T-helper 22 cell (primary cell): ENCODE results near the gene CD46.

Experiments used
- DNase-seq: peaks from one replicate; pipeline ENCODE4 v3.0.0-alpha.2; 2020; ENCODE audit warnings: low read depth

Gene CD46

GRCh38 chr1:207814469-207814868 lies 62.6 kb downstream of the CD46 start:
- no peak for DNase-seq

- no peak for DNase-seq
These were observed 63.6 kb downstream of the CD46 start for GRCh38 chr1:207815466-207815865.

- DNase-seq, result no peak
These were observed 64.0 kb downstream of the CD46 start for GRCh38 chr1:207815913-207816291.

GRCh38 chr1:207817166-207817565 lies 65.3 kb downstream of the CD46 start:
- DNase-seq, result no peak

- DNase-seq, result no peak
These were observed 66.2 kb downstream of the CD46 start for GRCh38 chr1:207817778-207818751.

GRCh38 chr1:207818971-207819451 lies 67.2 kb downstream of the CD46 start:
- no peak for DNase-seq

- DNase-seq, result no peak
These were observed 69.0 kb downstream of the CD46 start for GRCh38 chr1:207820568-207821463.

- DNase-seq, result no peak
These were observed 69.7 kb downstream of the CD46 start for GRCh38 chr1:207821464-207822045.

GRCh38 chr1:207822124-207822601 lies 70.3 kb downstream of the CD46 start:
- no peak for DNase-seq

- DNase-seq, result peak; percentile 45
These were observed 71.0 kb downstream of the CD46 start for GRCh38 chr1:207822602-207823451.

GRCh38 chr1:207823531-207823879 lies 71.7 kb downstream of the CD46 start:
- DNase-seq, result no peak

- DNase-seq, result peak; percentile 70
These were observed 72.2 kb downstream of the CD46 start for GRCh38 chr1:207823880-207824566.

- DNase-seq, result no peak
These were observed 73.0 kb downstream of the CD46 start for GRCh38 chr1:207824691-207825408.

GRCh38 chr1:207825409-207825695 lies 73.5 kb downstream of the CD46 start:
- no peak for DNase-seq

- peak; percentile 77 for DNase-seq
These were observed 74.1 kb downstream of the CD46 start for GRCh38 chr1:207825719-207826556.

GRCh38 chr1:207826557-207827487 lies 75.0 kb downstream of the CD46 start:
- DNase-seq, result no peak

GRCh38 chr1:207827488-207827830 lies 75.6 kb downstream of the CD46 start:
- DNase-seq, result no peak

GRCh38 chr1:207828046-207828445 lies 76.2 kb downstream of the CD46 start:
- DNase-seq, result no peak
